22Rv1 (cell line): ENCODE measurements around the gene ETV4.

Source experiments
- H3K27ac ChIP-seq: fragments of 450-650 bp; 2 replicates; pipeline ENCODE4 v1.5.1; 2017
- CTCF ChIP-seq: fragments of 450-650 bp; IDR thresholded peaks from 2 replicates; pipeline ENCODE4 v1.5.1; 2017; ENCODE audit warnings: mild to moderate bottlenecking
- ZFX ChIP-seq: fragments of 450-650 bp; IDR thresholded peaks from 2 replicates; pipeline ENCODE4 v1.6.1; 2017; ENCODE audit warnings: antibody characterized with exemption, borderline replicate concordance

Gene ETV4

GRCh38 chr17:43587647-43588046, 41.5 kb upstream of the ETV4 start:
- no peak for TF ChIP-seq ZFX
- no peak for TF ChIP-seq CTCF
- no peak overlapping the region for H3K27ac ChIP-seq

GRCh38 chr17:43584666-43585102, 38.5 kb upstream of the ETV4 start:
- H3K27ac ChIP-seq, result no peak overlapping the region
- no peak for TF ChIP-seq CTCF
- no peak for TF ChIP-seq ZFX

- TF ChIP-seq CTCF (no peak), ZFX (no peak)
- H3K27ac ChIP-seq, result no peak overlapping the region
Observed at GRCh38 chr17:43583332-43583731, 37.2 kb upstream of the ETV4 start.

- no peak for TF ChIP-seq ZFX
- TF ChIP-seq CTCF, result no peak
- no peak overlapping the region for H3K27ac ChIP-seq
Observed at GRCh38 chr17:43581613-43582012, 35.5 kb upstream of the ETV4 start.

- no peak overlapping the region for H3K27ac ChIP-seq
- no peak for TF ChIP-seq ZFX
- no peak for TF ChIP-seq CTCF
Observed at GRCh38 chr17:43581130-43581529, 35.0 kb upstream of the ETV4 start.

GRCh38 chr17:43579566-43580140, 33.5 kb upstream of the ETV4 start:
- TF ChIP-seq ZFX, result no peak
- TF ChIP-seq CTCF, result no peak
- no peak overlapping the region for H3K27ac ChIP-seq

GRCh38 chr17:43578699-43579565, 32.8 kb upstream of the ETV4 start:
- TF ChIP-seq ZFX, result no peak
- TF ChIP-seq CTCF, result no peak
- H3K27ac ChIP-seq, result no peak overlapping the region
